GM23338 (cell line): ENCODE results near the gene GTPBP4. TPM values are rescaled to one million over a fixed set of nuclear protein-coding genes. Genes with fewer than 3 reads are reported as not detected.

ENCODE experiments used
- ATAC-seq: fragments of 200-7000 bp; cut with Tn5 transposase; 3 replicates; pipeline ENCODE4 v1.9.1; 2020
- DNase-seq: peaks from one replicate; pipeline ENCODE4 v3.0.0-alpha.2; 2015; ENCODE audit warnings: low spot score
- H2AFZ ChIP-seq: fragments of 200-600 bp; sonication (generic); 2 replicates; pipeline ENCODE4 v1.8.0; 2016; ENCODE audit warnings: antibody characterized with exemption, mild to moderate bottlenecking, moderate library complexity
- H3F3A ChIP-seq: fragments of 200-600 bp; sonication (generic); replicated peaks from 2 replicates; pipeline ENCODE4 v1.8.0; 2017; ENCODE audit warnings: antibody characterized with exemption, mixed run types, low read depth
- H3K27ac ChIP-seq: fragments of 200-600 bp; sonication (generic); 2 replicates; pipeline ENCODE4 v1.6.1; 2016; ENCODE audit warnings: low read depth
- H3K27me3 ChIP-seq: fragments of 200-600 bp; sonication (generic); 2 replicates; pipeline ENCODE4 v1.8.0; 2016; ENCODE audit warnings: mild to moderate bottlenecking, mixed run types, moderate library complexity; ENCODE audit not compliant: insufficient read depth
- H3K36me3 ChIP-seq: fragments of 200-600 bp; sonication (generic); 2 replicates; pipeline ENCODE4 v1.8.0; 2016; ENCODE audit warnings: mild to moderate bottlenecking; ENCODE audit not compliant: insufficient read depth
- H3K4me1 ChIP-seq: fragments of 200-600 bp; sonication (generic); 2 replicates; pipeline ENCODE4 v1.8.0; 2016; ENCODE audit warnings: mild to moderate bottlenecking, moderate library complexity; ENCODE audit not compliant: insufficient read depth
- H3K4me2 ChIP-seq: fragments of 200-600 bp; sonication (generic); 2 replicates; pipeline ENCODE4 v1.7.1; 2017; ENCODE audit warnings: mixed run types
- H3K4me3 ChIP-seq: fragments of 200-600 bp; sonication (generic); 2 replicates; pipeline ENCODE4 v1.6.1; 2016; ENCODE audit warnings: mixed run types
- H3K79me2 ChIP-seq: fragments of 200-600 bp; sonication (generic); replicated peaks from 2 replicates; pipeline ENCODE4 v1.8.0; 2017; ENCODE audit warnings: mild to moderate bottlenecking; ENCODE audit not compliant: insufficient read depth
- H3K9me2 ChIP-seq: fragments of 200-600 bp; sonication (generic); 2 replicates; pipeline ENCODE4 v1.8.0; 2017; ENCODE audit not compliant: insufficient read depth
- H4K20me1 ChIP-seq: fragments of 200-600 bp; sonication (generic); replicated peaks from 2 replicates; pipeline ENCODE4 v1.8.0; 2017; ENCODE audit warnings: mild to moderate bottlenecking; ENCODE audit not compliant: insufficient read depth
- H3K27ac Mint-ChIP-seq: 2 replicates; pipeline ENCODE4 v1.8.0; 2020; ENCODE audit warnings: inconsistent platforms, mild to moderate bottlenecking, moderate library complexity, mixed read lengths
- H3K27me3 Mint-ChIP-seq: 3 replicates; pipeline ENCODE4 v1.8.0; 2022; ENCODE audit warnings: low read depth, mild to moderate bottlenecking, moderate library complexity, mixed read lengths, inconsistent platforms; ENCODE audit not compliant: insufficient read depth, poor library complexity
- H3K36me3 Mint-ChIP-seq: 3 replicates; pipeline ENCODE4 v1.8.0; 2021; ENCODE audit warnings: low read depth, mild to moderate bottlenecking, inconsistent platforms, moderate library complexity, mixed read lengths
- H3K4me1 Mint-ChIP-seq: 3 replicates; pipeline ENCODE4 v1.8.0; 2020; ENCODE audit warnings: mild to moderate bottlenecking, inconsistent platforms, mixed read lengths
- H3K4me3 Mint-ChIP-seq: 3 replicates; pipeline ENCODE4 v1.8.0; 2021; ENCODE audit warnings: moderate library complexity, mild to moderate bottlenecking, inconsistent platforms, mixed read lengths
- H3K9me3 Mint-ChIP-seq: 3 replicates; pipeline ENCODE4 v1.8.0; 2020; ENCODE audit warnings: moderate library complexity, mild to moderate bottlenecking, inconsistent platforms, mixed read lengths
- CREB1 ChIP-seq: fragments of 250-450 bp; sonication (Bioruptor Pico); IDR thresholded peaks from 2 replicates; pipeline ENCODE4 v1.5.0; 2020; ENCODE audit warnings: low read depth, mild to moderate bottlenecking, moderate library complexity
- EZH2 ChIP-seq: fragments of 200-600 bp; sonication (generic); IDR thresholded peaks from one replicate; pipeline ENCODE4 v1.8.0; 2017; ENCODE audit warnings: antibody characterized with exemption, mild to moderate bottlenecking, low read depth; ENCODE audit not compliant: unreplicated experiment
- EZH2phosphoT487 ChIP-seq: fragments of 200-600 bp; sonication (generic); IDR thresholded peaks from one replicate; pipeline ENCODE4 v1.8.1; 2018; ENCODE audit warnings: antibody characterized with exemption; ENCODE audit not compliant: unreplicated experiment
- JUNB ChIP-seq: IDR thresholded peaks from one replicate; pipeline ENCODE4 v1.6.1; 2016; ENCODE audit warnings: antibody characterized with exemption; ENCODE audit not compliant: unreplicated experiment
- NANOG ChIP-seq: IDR thresholded peaks from 2 replicates; pipeline ENCODE4 v1.6.1; 2016; ENCODE audit warnings: antibody characterized with exemption, borderline replicate concordance
- STAT1 ChIP-seq: IDR thresholded peaks from one replicate; pipeline ENCODE4 v1.6.1; 2016; ENCODE audit warnings: antibody characterized with exemption; ENCODE audit not compliant: unreplicated experiment
- polyA plus RNA-seq: library from polyadenylated mRNA; unstranded; fragments of >200 nt; fragmentation: Nextera tagmentation; extraction: Ambion mirVana; gene quantifications from 2 replicates; pipeline ENCODE4 v1.2.1, GENCODE V29; 2016
- total RNA-seq: library from RNA; depleted of rRNA; stranded (reverse); fragments of >200 nt; shearing (Covaris generic); gene quantifications from 2 replicates; pipeline ENCODE4 v1.2.3, GENCODE V29; 2014
- TF ChIP-seq, protein P1 (sequence below): IDR thresholded peaks from one replicate; pipeline ENCODE4 v1.6.1; 2018; ENCODE audit warnings: antibody characterized with exemption; ENCODE audit not compliant: unreplicated experiment
- TF ChIP-seq, protein P2 (sequence below): fragments of 250-450 bp; sonication (Bioruptor Pico); IDR thresholded peaks from 2 replicates; pipeline ENCODE4 v1.5.0; 2020; ENCODE audit warnings: mild to moderate bottlenecking, moderate library complexity
- TF ChIP-seq, protein P3 (sequence below), 2 experiments: fragments of 200-600 bp in 1 of 2; sonication (generic) in 1 of 2; conservative IDR thresholded peaks; 2 replicates each; pipeline versions ENCODE4 v1.5.1 to v1.6.1; 2016 to 2017; ENCODE audit warnings: antibody characterized with exemption in 2 of 2, low read depth in 2 of 2, mild to moderate bottlenecking in 2 of 2, moderate library complexity in 1 of 2
- TF ChIP-seq, protein P4 (sequence below): IDR thresholded peaks from 2 replicates; pipeline ENCODE4 v1.6.1; 2016; ENCODE audit warnings: antibody characterized with exemption

Gene GTPBP4
- total and polyA plus RNA-seq, 2 experiments from 2014 or later: 56.5 to 62.6 TPM

DNA sequence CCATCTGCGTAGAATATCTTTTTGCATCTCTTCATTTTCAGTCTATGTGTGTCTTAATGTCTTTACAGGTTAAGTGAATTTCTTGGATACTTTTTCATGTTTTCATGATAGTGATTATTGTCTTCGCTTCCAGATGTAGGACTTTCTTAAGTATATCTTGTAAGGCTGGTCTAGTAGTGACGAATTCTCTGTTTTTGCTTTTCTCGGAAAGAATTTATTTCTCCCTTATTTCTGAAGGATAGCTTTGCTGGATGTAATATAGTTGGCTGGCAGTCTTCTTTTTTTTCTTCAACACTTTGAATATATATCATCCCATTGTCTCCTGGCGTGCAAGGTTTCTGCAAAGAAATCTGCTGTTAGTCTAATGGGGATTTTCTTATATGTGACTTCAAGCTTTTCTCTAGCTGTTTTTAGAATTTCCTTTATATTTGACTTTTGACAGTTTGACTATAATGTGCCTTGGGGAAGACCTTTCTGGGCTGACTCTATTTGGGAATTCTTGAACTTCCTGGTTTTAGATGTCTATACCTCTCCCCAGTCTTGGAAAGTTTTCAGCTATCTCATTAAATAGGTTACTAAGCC lies 14.3 kb downstream of the GTPBP4 start:
- peaks cover 62% of the 10 kb centered on the region for H3K79me2 ChIP-seq
- DNase-seq (no peak), ATAC-seq (no peak)
- H3K27ac ChIP-seq: no peak overlapping the region
- no peak overlapping the region for H3K4me3 Mint-ChIP-seq
- H3K27me3 Mint-ChIP-seq: peaks cover 4% of the 10 kb centered on the region
- no peaks in the 10 kb centered on the region for H3K9me3 Mint-ChIP-seq
- H3K4me3 ChIP-seq: no peak overlapping the region
- H4K20me1 ChIP-seq: peaks cover 36% of the 10 kb centered on the region
- TF ChIP-seq EZH2 (no peak), EZH2phosphoT487 (no peak), JUNB (no peak), NANOG (no peak), STAT1 (no peak), CREB1 (CRISPR knock-in tag) (no peak)
- TF ChIP-seq, protein P1, sequence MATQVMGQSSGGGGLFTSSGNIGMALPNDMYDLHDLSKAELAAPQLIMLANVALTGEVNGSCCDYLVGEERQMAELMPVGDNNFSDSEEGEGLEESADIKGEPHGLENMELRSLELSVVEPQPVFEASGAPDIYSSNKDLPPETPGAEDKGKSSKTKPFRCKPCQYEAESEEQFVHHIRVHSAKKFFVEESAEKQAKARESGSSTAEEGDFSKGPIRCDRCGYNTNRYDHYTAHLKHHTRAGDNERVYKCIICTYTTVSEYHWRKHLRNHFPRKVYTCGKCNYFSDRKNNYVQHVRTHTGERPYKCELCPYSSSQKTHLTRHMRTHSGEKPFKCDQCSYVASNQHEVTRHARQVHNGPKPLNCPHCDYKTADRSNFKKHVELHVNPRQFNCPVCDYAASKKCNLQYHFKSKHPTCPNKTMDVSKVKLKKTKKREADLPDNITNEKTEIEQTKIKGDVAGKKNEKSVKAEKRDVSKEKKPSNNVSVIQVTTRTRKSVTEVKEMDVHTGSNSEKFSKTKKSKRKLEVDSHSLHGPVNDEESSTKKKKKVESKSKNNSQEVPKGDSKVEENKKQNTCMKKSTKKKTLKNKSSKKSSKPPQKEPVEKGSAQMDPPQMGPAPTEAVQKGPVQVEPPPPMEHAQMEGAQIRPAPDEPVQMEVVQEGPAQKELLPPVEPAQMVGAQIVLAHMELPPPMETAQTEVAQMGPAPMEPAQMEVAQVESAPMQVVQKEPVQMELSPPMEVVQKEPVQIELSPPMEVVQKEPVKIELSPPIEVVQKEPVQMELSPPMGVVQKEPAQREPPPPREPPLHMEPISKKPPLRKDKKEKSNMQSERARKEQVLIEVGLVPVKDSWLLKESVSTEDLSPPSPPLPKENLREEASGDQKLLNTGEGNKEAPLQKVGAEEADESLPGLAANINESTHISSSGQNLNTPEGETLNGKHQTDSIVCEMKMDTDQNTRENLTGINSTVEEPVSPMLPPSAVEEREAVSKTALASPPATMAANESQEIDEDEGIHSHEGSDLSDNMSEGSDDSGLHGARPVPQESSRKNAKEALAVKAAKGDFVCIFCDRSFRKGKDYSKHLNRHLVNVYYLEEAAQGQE: no peak
- TF ChIP-seq, protein P2, sequence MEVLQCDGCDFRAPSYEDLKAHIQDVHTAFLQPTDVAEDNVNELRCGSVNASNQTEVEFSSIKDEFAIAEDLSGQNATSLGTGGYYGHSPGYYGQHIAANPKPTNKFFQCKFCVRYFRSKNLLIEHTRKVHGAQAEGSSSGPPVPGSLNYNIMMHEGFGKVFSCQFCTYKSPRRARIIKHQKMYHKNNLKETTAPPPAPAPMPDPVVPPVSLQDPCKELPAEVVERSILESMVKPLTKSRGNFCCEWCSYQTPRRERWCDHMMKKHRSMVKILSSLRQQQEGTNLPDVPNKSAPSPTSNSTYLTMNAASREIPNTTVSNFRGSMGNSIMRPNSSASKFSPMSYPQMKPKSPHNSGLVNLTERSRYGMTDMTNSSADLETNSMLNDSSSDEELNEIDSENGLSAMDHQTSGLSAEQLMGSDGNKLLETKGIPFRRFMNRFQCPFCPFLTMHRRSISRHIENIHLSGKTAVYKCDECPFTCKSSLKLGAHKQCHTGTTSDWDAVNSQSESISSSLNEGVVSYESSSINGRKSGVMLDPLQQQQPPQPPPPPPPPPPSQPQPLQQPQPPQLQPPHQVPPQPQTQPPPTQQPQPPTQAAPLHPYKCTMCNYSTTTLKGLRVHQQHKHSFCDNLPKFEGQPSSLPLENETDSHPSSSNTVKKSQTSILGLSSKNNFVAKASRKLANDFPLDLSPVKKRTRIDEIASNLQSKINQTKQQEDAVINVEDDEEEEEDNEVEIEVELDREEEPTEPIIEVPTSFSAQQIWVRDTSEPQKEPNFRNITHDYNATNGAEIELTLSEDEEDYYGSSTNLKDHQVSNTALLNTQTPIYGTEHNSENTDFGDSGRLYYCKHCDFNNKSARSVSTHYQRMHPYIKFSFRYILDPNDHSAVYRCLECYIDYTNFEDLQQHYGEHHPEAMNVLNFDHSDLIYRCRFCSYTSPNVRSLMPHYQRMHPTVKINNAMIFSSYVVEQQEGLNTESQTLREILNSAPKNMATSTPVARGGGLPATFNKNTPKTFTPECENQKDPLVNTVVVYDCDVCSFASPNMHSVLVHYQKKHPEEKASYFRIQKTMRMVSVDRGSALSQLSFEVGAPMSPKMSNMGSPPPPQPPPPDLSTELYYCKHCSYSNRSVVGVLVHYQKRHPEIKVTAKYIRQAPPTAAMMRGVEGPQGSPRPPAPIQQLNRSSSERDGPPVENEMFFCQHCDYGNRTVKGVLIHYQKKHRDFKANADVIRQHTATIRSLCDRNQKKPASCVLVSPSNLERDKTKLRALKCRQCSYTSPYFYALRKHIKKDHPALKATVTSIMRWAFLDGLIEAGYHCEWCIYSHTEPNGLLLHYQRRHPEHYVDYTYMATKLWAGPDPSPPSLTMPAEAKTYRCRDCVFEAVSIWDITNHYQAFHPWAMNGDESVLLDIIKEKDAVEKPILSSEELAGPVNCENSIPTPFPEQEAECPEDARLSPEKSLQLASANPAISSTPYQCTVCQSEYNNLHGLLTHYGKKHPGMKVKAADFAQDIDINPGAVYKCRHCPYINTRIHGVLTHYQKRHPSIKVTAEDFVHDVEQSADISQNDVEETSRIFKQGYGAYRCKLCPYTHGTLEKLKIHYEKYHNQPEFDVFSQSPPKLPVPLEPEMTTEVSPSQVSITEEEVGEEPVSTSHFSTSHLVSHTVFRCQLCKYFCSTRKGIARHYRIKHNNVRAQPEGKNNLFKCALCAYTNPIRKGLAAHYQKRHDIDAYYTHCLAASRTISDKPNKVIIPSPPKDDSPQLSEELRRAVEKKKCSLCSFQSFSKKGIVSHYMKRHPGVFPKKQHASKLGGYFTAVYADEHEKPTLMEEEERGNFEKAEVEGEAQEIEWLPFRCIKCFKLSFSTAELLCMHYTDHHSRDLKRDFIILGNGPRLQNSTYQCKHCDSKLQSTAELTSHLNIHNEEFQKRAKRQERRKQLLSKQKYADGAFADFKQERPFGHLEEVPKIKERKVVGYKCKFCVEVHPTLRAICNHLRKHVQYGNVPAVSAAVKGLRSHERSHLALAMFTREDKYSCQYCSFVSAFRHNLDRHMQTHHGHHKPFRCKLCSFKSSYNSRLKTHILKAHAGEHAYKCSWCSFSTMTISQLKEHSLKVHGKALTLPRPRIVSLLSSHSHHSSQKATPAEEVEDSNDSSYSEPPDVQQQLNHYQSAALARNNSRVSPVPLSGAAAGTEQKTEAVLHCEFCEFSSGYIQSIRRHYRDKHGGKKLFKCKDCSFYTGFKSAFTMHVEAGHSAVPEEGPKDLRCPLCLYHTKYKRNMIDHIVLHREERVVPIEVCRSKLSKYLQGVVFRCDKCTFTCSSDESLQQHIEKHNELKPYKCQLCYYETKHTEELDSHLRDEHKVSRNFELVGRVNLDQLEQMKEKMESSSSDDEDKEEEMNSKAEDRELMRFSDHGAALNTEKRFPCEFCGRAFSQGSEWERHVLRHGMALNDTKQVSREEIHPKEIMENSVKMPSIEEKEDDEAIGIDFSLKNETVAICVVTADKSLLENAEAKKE (CRISPR knock-in tag): no peak
- TF ChIP-seq, protein P3, sequence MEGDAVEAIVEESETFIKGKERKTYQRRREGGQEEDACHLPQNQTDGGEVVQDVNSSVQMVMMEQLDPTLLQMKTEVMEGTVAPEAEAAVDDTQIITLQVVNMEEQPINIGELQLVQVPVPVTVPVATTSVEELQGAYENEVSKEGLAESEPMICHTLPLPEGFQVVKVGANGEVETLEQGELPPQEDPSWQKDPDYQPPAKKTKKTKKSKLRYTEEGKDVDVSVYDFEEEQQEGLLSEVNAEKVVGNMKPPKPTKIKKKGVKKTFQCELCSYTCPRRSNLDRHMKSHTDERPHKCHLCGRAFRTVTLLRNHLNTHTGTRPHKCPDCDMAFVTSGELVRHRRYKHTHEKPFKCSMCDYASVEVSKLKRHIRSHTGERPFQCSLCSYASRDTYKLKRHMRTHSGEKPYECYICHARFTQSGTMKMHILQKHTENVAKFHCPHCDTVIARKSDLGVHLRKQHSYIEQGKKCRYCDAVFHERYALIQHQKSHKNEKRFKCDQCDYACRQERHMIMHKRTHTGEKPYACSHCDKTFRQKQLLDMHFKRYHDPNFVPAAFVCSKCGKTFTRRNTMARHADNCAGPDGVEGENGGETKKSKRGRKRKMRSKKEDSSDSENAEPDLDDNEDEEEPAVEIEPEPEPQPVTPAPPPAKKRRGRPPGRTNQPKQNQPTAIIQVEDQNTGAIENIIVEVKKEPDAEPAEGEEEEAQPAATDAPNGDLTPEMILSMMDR (conservative IDR thresholded peaks at IDR 0.05; ENCODE audit: low read depth in 2 of 2): no peak
- TF ChIP-seq, protein P4, sequence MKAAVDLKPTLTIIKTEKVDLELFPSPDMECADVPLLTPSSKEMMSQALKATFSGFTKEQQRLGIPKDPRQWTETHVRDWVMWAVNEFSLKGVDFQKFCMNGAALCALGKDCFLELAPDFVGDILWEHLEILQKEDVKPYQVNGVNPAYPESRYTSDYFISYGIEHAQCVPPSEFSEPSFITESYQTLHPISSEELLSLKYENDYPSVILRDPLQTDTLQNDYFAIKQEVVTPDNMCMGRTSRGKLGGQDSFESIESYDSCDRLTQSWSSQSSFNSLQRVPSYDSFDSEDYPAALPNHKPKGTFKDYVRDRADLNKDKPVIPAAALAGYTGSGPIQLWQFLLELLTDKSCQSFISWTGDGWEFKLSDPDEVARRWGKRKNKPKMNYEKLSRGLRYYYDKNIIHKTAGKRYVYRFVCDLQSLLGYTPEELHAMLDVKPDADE: no peak
- no peak overlapping the region for H2AFZ ChIP-seq
- H3F3A ChIP-seq: peaks cover 12% of the 10 kb centered on the region; the same call in 1 of the 2 replicates
- no peaks in the 10 kb centered on the region for H3K4me1 Mint-ChIP-seq
- H3K27me3 ChIP-seq: no peaks in the 10 kb centered on the region
- no peaks in the 10 kb centered on the region for H3K9me2 ChIP-seq
- no peaks in the 10 kb centered on the region for H3K4me1 ChIP-seq
- H3K27ac Mint-ChIP-seq: no peak overlapping the region
- H3K36me3 ChIP-seq: peaks cover 96% of the 10 kb centered on the region
- H3K36me3 Mint-ChIP-seq: peaks cover 98% of the 10 kb centered on the region
- no peak overlapping the region for H3K4me2 ChIP-seq
